ENCODE data around the gene TBC1D16.

TBC1D16 gene

DNA sequence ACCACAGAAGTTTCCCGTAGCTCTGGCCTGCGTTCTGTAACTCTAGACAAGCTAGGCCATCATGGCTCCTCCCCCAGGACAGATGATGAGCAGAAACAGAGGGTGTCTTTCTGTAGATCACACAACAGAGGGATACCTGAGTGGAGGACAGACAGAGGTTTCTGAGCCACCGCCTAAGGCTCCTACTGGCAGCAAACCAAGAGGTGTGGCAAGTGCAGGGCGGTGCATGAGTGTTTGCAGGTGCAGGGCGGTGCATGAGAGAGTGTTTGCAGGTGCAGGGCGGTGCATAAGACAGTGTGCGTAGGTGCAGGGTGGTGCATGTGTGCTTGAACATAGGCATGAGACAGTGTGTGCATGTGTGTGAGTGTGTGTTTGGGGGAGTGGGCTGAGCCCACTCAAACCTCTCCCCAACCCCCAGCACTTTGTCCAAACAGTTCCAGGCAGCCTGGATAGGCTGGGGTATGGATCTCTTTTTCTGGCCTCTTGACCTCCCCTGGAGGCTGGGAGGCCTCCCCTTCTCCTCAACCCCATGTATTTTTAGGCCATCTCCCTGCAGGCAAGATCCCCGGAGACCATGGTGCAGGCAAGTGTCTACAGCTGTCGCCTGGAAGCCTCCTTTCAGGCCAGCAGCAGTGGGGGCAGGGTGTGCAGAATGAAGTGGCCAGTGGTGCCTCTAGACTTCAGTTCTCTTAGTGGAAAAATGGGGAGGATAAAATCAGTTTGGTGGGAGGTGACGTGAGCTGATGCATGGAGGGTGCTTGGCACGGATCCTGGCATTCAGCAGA lies 143.0 kb downstream of the TBC1D16 start:
- no peak for DNase-seq (ENCODE audit: low read depth)
- TF ChIP-seq, protein P1, sequence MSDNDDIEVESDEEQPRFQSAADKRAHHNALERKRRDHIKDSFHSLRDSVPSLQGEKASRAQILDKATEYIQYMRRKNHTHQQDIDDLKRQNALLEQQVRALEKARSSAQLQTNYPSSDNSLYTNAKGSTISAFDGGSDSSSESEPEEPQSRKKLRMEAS (IDR thresholded peaks at IDR 0.05; ENCODE audit: low read depth, low read length), result no peak
- TF ChIP-seq POLR2A (IDR thresholded peaks at IDR 0.05; ENCODE audit: extremely low read depth, insufficient read length) (no peak), MYC (IDR thresholded peaks at IDR 0.05; ENCODE audit: low read depth, low read length) (no peak)
- TF ChIP-seq, protein P2, sequence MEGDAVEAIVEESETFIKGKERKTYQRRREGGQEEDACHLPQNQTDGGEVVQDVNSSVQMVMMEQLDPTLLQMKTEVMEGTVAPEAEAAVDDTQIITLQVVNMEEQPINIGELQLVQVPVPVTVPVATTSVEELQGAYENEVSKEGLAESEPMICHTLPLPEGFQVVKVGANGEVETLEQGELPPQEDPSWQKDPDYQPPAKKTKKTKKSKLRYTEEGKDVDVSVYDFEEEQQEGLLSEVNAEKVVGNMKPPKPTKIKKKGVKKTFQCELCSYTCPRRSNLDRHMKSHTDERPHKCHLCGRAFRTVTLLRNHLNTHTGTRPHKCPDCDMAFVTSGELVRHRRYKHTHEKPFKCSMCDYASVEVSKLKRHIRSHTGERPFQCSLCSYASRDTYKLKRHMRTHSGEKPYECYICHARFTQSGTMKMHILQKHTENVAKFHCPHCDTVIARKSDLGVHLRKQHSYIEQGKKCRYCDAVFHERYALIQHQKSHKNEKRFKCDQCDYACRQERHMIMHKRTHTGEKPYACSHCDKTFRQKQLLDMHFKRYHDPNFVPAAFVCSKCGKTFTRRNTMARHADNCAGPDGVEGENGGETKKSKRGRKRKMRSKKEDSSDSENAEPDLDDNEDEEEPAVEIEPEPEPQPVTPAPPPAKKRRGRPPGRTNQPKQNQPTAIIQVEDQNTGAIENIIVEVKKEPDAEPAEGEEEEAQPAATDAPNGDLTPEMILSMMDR (IDR thresholded peaks at IDR 0.05; ENCODE audit: low read depth, low read length), result no peak
- H3K4me3 ChIP-seq (ENCODE audit: low read depth, low read length), result no peak overlapping the region

DNA sequence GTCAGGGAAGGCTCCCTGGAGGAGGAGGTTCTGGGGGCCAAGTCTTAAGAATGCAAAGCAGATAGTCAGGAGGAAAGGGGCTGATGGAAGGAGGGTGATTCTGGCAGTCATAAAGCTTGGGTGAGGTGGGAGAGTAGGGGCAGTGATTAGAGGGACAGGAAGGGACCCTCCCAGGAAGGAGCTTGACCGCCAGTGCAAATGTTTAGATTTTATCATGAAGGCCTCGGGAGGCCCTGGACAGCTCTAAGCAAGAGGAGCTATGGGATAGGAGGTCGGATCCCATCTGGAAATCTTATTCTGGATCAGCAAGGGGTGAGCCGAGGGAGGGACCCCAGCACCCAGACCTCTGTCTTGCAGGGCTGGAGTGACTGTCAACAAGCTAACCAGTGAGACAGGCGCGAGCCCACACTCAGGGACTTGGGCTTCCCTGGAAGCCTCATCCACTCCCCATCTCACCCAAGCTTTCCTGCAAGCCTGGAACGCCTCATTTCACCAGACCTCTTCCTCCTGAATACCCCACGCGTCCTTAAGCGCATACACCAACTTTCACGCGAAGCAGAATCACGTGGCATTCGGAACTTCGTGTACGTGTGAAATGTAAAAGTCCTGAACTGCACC lies 144.4 kb downstream of the TBC1D16 start:
- TF ChIP-seq, protein P2 (IDR thresholded peaks at IDR 0.05; ENCODE audit: low read depth, low read length), result no peak
- TF ChIP-seq MYC (IDR thresholded peaks at IDR 0.05; ENCODE audit: low read depth, low read length) (no peak), POLR2A (IDR thresholded peaks at IDR 0.05; ENCODE audit: extremely low read depth, insufficient read length) (no peak)
- TF ChIP-seq, protein P1 (IDR thresholded peaks at IDR 0.05; ENCODE audit: low read depth, low read length), result no peak
- no peak for DNase-seq (ENCODE audit: low read depth)
- no peak overlapping the region for H3K4me3 ChIP-seq (ENCODE audit: low read depth, low read length)

DNA sequence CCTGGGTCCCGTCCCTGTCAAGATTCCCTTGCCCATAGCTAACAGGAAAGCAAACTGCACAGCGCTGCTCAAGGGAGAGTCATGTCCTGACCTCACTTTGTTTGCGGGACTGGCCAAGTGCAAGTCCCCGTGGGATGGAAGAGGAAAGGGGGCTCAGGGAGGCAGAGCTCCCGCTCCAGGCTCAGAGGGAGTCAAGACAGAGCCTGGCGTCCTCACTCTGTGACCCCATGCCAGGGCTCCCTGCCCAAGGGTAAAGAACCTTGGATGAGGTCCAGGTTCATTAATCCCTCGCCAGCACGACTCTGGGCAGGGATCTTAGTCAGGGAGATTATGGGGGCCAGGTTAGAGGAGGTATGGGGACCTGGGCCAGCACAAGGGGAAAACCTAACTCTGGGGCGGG lies 145.0 kb downstream of the TBC1D16 start:
- no peak for DNase-seq (ENCODE audit: low read depth)
- TF ChIP-seq, protein P1 (IDR thresholded peaks at IDR 0.05; ENCODE audit: low read depth, low read length), result no peak
- no peak for TF ChIP-seq POLR2A (IDR thresholded peaks at IDR 0.05; ENCODE audit: extremely low read depth, insufficient read length)
- TF ChIP-seq, protein P2 (IDR thresholded peaks at IDR 0.05; ENCODE audit: low read depth, low read length), result no peak
- TF ChIP-seq MYC (IDR thresholded peaks at IDR 0.05; ENCODE audit: low read depth, low read length), result no peak

DNA sequence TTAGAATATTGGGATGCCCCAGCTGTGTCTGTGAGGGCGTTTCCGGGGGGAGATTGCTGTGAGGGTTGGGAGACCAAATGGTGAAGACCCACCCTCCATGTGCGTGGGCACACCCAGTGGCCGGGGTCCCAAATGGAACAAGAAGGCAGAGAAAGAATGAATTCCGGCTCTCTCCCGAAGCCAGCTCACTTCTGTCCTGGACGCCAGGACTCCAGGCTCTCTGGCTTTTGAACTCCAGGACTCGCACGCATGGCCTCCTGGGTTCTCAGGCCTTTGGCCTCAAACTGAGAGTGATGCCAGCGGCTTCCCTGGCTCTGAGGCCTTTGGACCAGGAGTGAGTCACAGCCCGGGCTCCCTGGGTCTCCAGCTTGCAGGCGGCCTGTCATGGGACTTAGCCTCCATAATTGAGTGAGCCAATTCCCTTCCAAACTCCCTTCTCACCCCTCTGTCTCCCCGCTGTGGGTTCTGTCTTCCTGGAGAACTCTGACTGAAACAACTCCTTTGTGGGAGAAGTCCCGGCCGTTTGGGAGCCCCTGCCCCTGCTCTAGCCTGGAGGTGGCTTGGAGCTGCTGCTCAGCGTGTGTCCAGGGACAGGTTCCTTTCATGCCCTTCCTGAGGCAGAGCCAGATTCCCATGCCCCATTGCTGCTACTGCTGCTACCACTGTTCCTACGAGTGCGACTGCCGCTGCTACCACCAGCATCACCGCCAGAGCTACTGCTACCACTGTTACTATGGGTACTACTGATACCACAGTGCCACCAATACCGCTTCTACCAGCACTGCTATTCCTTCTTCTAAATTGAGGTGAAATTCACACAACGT lies 146.6 kb downstream of the TBC1D16 start:
- no peak for DNase-seq (ENCODE audit: low read depth)
- no peak for TF ChIP-seq POLR2A (IDR thresholded peaks at IDR 0.05; ENCODE audit: extremely low read depth, insufficient read length)
- TF ChIP-seq, protein P1 (IDR thresholded peaks at IDR 0.05; ENCODE audit: low read depth, low read length), result no peak
- no peak for TF ChIP-seq MYC (IDR thresholded peaks at IDR 0.05; ENCODE audit: low read depth, low read length)
- no peak overlapping the region for H3K4me3 ChIP-seq (ENCODE audit: low read depth, low read length)

More for the DNA sequence above, 145.0 kb downstream of the TBC1D16 start:
- H3K4me3 ChIP-seq (ENCODE audit: low read depth, low read length), result no peak overlapping the region

DNA sequence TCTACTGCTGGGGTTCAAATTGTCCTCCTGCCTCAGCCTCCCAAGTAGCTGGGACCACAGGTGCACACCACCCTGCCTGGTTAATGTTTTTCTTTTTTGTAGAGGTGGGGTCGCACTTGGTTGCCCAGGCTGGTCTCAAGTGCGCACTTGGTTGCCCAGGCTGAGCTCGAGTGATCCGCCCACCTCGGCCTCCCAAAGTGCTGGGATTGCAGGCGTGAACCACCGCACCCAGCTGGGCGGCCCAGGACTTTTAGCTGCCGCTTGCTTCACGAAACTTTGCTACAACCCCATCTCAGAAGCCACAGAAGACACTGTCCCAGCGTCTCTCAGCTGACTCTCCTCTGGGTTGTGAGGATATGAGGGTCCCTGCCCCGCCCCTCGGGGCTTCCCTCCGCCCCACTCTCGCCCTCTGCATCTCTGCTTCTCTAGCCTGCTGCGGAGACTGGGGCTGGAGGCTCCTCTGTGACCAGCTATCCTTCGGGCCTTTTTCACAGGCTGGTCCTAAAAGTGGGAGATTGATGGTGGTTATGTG lies 147.6 kb downstream of the TBC1D16 start:
- DNase-seq (ENCODE audit: low read depth), result no peak
- H3K4me3 ChIP-seq (ENCODE audit: low read depth, low read length), result no peak overlapping the region
- TF ChIP-seq POLR2A (IDR thresholded peaks at IDR 0.05; ENCODE audit: extremely low read depth, insufficient read length) (no peak), MYC (IDR thresholded peaks at IDR 0.05; ENCODE audit: low read depth, low read length) (no peak)
- TF ChIP-seq, protein P1 (IDR thresholded peaks at IDR 0.05; ENCODE audit: low read depth, low read length), result no peak
- TF ChIP-seq, protein P2 (IDR thresholded peaks at IDR 0.05; ENCODE audit: low read depth, low read length), result no peak
